Measurements from ENCODE around the gene SPA17. TPM values are rescaled to one million over a fixed set of nuclear protein-coding genes. Genes with fewer than 3 reads are reported as not detected.
A peak's percentile ranks its signal among the peaks of the same experiment; 100 is the strongest.

Gene SPA17
- total RNA-seq, 1 donor from 2014 or later, result 6.2 TPM

DNA sequence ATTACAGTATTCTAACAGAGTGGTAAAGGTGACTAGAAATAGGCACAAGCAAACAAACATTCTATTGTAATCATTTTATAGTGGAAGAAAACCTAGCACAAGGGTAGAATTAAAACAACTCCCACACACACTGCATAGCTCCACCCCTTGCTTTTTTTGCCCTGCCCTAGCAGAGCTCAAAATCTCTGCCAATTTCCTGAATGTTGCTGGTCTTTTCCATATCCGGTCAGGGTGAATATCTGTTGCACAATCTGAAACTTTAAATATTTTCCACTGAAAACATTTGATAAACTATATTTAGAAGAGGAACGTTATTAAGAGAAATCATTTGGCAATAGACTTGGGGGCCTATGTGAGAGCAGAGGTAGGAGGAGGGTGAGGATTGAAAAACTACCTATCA lies 2.7 kb downstream of the SPA17 start:
- H2AFZ ChIP-seq (ENCODE audit: low read depth, low read length), result no peak overlapping the region
- H3K36me3 ChIP-seq (ENCODE audit: insufficient read depth, low read length), result no peaks in the 10 kb centered on the region
- H3K4me2 ChIP-seq (ENCODE audit: low read length), result no peak overlapping the region
- no peak overlapping the region for H3K27ac ChIP-seq (ENCODE audit: low read depth, low read length)
- TF ChIP-seq EZH2 (IDR thresholded peaks at IDR 0.05; ENCODE audit: insufficient read depth, low read length), result no peak
- TF ChIP-seq, protein P1, sequence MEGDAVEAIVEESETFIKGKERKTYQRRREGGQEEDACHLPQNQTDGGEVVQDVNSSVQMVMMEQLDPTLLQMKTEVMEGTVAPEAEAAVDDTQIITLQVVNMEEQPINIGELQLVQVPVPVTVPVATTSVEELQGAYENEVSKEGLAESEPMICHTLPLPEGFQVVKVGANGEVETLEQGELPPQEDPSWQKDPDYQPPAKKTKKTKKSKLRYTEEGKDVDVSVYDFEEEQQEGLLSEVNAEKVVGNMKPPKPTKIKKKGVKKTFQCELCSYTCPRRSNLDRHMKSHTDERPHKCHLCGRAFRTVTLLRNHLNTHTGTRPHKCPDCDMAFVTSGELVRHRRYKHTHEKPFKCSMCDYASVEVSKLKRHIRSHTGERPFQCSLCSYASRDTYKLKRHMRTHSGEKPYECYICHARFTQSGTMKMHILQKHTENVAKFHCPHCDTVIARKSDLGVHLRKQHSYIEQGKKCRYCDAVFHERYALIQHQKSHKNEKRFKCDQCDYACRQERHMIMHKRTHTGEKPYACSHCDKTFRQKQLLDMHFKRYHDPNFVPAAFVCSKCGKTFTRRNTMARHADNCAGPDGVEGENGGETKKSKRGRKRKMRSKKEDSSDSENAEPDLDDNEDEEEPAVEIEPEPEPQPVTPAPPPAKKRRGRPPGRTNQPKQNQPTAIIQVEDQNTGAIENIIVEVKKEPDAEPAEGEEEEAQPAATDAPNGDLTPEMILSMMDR (IDR thresholded peaks at IDR 0.05; ENCODE audit: insufficient read depth, low read depth, low read length), result no peak
- DNase-seq (ENCODE audit: low read depth) (peak; percentile 23), FAIRE-seq (no peak)
- H3K4me3 Mint-ChIP-seq (ENCODE audit: unreplicated experiment), result no peak overlapping the region
- no peaks in the 10 kb centered on the region for H3K27me3 ChIP-seq (ENCODE audit: insufficient read depth, low read length)
- H3K27ac Mint-ChIP-seq (ENCODE audit: unreplicated experiment), result no peak overlapping the region
- peaks cover 4% of the 10 kb centered on the region for H3K4me1 Mint-ChIP-seq (ENCODE audit: low read depth, unreplicated experiment)
- no peaks in the 10 kb centered on the region for H3K36me3 Mint-ChIP-seq (ENCODE audit: low read depth, unreplicated experiment)
- H3K4me1 ChIP-seq (ENCODE audit: insufficient read depth, low read length), result peaks cover 5% of the 10 kb centered on the region
- H3K9me3 ChIP-seq (ENCODE audit: insufficient read depth, low read depth, low read length), result no peaks in the 10 kb centered on the region
- H3K9ac ChIP-seq (ENCODE audit: low read length), result no peak overlapping the region
- H3K79me2 ChIP-seq (ENCODE audit: insufficient read depth, low read length), result no peaks in the 10 kb centered on the region
- H4K20me1 ChIP-seq (ENCODE audit: insufficient read depth, low read length), result no peaks in the 10 kb centered on the region
- H3K9me3 Mint-ChIP-seq (ENCODE audit: unreplicated experiment), result no peaks in the 10 kb centered on the region
- no peaks in the 10 kb centered on the region for H3K27me3 Mint-ChIP-seq (ENCODE audit: low read depth, unreplicated experiment)
- no peak overlapping the region for H3K4me3 ChIP-seq (ENCODE audit: insufficient read depth, low read depth, low read length)

DNA sequence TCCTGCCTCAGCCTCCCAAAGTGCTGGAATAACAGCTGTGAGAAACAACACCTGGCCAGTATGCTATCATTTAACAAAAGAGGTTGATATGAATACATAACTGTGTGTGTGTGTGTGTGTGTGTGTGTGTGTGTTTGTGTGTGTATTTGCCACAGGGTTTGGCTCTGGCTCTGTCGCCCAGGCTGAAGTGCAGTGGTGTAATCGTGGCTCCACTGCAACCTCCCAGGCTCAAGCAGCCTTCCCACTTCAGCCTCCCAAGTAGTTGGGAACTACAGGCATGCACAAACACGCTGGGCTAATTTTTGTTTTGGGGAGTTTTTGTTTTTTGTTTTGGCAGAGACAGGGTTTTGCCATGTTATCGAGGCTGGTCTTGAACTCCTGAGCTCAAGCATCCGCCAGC lies 4.7 kb downstream of the SPA17 start:
- Histone ChIP-seq H3K9me3 (ENCODE audit: insufficient read depth, low read depth, low read length) (no peaks in the 10 kb centered on the region), H3K4me2 (ENCODE audit: low read length) (no peak overlapping the region), H3K36me3 (ENCODE audit: insufficient read depth, low read length) (no peaks in the 10 kb centered on the region), H4K20me1 (ENCODE audit: insufficient read depth, low read length) (no peaks in the 10 kb centered on the region), H3K27me3 (ENCODE audit: insufficient read depth, low read length) (no peaks in the 10 kb centered on the region), H2AFZ (ENCODE audit: low read depth, low read length) (no peak overlapping the region), H3K27ac (ENCODE audit: low read depth, low read length) (no peak overlapping the region), H3K9ac (ENCODE audit: low read length) (no peak overlapping the region), H3K4me1 (ENCODE audit: insufficient read depth, low read length) (no peaks in the 10 kb centered on the region), H3K4me3 (ENCODE audit: insufficient read depth, low read depth, low read length) (no peak overlapping the region), H3K79me2 (ENCODE audit: insufficient read depth, low read length) (no peaks in the 10 kb centered on the region)
- Mint-ChIP-seq H3K36me3 (ENCODE audit: low read depth, unreplicated experiment) (peaks cover 7% of the 10 kb centered on the region), H3K27me3 (ENCODE audit: low read depth, unreplicated experiment) (no peaks in the 10 kb centered on the region), H3K9me3 (ENCODE audit: unreplicated experiment) (peaks cover 7% of the 10 kb centered on the region), H3K27ac (ENCODE audit: unreplicated experiment) (no peak overlapping the region), H3K4me3 (ENCODE audit: unreplicated experiment) (no peak overlapping the region), H3K4me1 (ENCODE audit: low read depth, unreplicated experiment) (no peaks in the 10 kb centered on the region)
- FAIRE-seq (no peak), DNase-seq (ENCODE audit: low read depth) (no peak)
- TF ChIP-seq, protein P1 (IDR thresholded peaks at IDR 0.05; ENCODE audit: insufficient read depth, low read depth, low read length), result no peak
- TF ChIP-seq EZH2 (IDR thresholded peaks at IDR 0.05; ENCODE audit: insufficient read depth, low read length), result no peak

DNA sequence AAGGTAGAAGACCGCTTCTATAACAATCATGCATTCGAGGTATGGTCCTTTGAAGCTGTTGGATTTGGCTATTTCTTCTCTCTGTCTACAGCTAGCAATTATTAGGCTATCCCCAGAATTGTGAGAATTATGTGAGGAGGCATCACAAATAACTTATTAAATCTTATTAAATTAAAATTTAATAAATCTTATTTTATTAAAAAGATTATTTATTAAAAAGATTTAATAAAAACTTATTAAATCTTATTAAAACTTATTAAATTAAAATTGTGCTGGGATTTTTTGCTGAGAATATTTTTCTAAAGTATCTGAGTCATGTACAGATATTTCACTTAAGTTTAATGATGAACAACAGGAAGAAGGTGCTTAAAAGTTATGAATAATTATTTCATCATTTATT lies 7.7 kb downstream of the SPA17 start:
- Histone ChIP-seq H4K20me1 (ENCODE audit: insufficient read depth, low read length) (no peaks in the 10 kb centered on the region), H3K4me1 (ENCODE audit: insufficient read depth, low read length) (no peaks in the 10 kb centered on the region), H3K27ac (ENCODE audit: low read depth, low read length) (no peak overlapping the region), H2AFZ (ENCODE audit: low read depth, low read length) (no peak overlapping the region), H3K9ac (ENCODE audit: low read length) (no peak overlapping the region), H3K4me3 (ENCODE audit: insufficient read depth, low read depth, low read length) (no peak overlapping the region), H3K27me3 (ENCODE audit: insufficient read depth, low read length) (no peaks in the 10 kb centered on the region), H3K4me2 (ENCODE audit: low read length) (no peak overlapping the region), H3K36me3 (ENCODE audit: insufficient read depth, low read length) (no peaks in the 10 kb centered on the region), H3K9me3 (ENCODE audit: insufficient read depth, low read depth, low read length) (no peaks in the 10 kb centered on the region), H3K79me2 (ENCODE audit: insufficient read depth, low read length) (no peaks in the 10 kb centered on the region)
- H3K4me3 Mint-ChIP-seq (ENCODE audit: unreplicated experiment), result no peak overlapping the region
- no peak for DNase-seq (ENCODE audit: low read depth)
- peaks cover 12% of the 10 kb centered on the region for H3K36me3 Mint-ChIP-seq (ENCODE audit: low read depth, unreplicated experiment)
- H3K27me3 Mint-ChIP-seq (ENCODE audit: low read depth, unreplicated experiment), result no peaks in the 10 kb centered on the region
- no peaks in the 10 kb centered on the region for H3K4me1 Mint-ChIP-seq (ENCODE audit: low read depth, unreplicated experiment)
- no peak overlapping the region for H3K27ac Mint-ChIP-seq (ENCODE audit: unreplicated experiment)
- TF ChIP-seq EZH2 (IDR thresholded peaks at IDR 0.05; ENCODE audit: insufficient read depth, low read length), result no peak
- TF ChIP-seq, protein P1 (IDR thresholded peaks at IDR 0.05; ENCODE audit: insufficient read depth, low read depth, low read length), result no peak
- H3K9me3 Mint-ChIP-seq (ENCODE audit: unreplicated experiment), result peaks cover 24% of the 10 kb centered on the region
- FAIRE-seq, result no peak

All from astrocyte (in vitro differentiated cells and primary cell).